GM18499 (cell line): ENCODE data around the gene UBE2K.
"Not testable (repeated sequence)": the region's sequence is repeated elsewhere in the genome, so short reads cannot be mapped to it uniquely, and the experiment has no call there.

Experiments used
- ATAC-seq: cut with Tn5 transposase; IDR thresholded peaks from one replicate; pipeline ENCODE4 v1.9.1; 2021; ENCODE audit warnings: moderate number of reproducible peaks; ENCODE audit not compliant: insufficient read depth, unreplicated experiment

Gene UBE2K

DNA sequence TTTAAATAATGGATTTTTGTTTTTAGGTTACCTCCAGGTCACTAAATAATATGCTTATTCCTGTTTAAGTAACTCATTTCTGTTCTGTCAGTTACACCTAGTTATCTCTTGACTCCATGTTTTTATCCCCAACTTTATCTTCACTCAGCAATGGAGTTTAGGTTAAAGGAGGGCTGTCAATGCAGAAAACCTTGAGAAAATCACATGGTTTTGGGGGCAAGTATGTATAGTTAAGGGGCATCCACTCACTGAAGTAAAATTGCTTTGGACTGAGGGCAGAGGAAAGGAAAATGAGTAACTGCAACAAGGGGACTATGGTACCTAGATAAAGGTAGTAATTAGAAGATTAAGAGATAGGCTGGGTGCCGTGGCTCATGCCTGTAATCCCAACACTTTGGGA lies 87.1 kb downstream of the UBE2K start:
- ATAC-seq = no peak

DNA sequence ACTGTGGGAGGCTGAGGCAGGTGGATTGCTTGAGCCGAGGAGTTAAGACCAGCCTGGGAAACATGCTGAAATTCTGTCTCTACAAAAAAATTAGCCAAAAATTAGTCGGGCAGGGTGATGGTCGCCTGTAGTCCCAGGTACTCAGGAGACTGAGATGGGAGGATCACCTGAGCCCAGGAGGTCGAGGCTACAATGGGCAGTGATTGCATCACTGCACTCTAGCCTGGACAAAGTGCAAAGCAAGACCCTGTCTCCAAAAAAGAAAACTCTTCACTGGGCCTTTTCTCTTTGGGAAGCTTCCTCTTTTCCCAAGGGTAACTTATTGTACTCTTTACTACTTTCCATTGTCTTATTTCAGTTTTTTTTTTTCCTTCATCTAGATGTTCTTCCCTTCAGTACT lies 88.9 kb downstream of the UBE2K start:
- no peak for ATAC-seq

DNA sequence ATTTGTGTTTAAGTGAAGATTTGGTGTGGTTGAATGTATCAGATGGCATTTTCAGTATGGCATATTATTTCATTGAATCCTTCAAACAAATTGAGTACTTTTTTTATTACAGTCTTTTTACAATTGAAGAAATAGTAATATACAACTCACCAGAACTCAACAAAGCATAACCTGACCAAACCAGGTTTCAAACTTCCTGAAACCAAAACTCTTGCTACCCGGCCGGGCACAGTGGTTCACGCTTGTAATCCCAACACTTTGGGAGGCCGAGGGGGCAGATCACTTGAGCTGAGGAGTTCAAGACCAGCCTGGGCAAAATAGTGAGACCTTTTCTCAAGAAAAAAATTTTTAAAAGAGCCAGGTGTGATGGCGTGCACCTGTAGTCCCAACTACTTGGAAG lies 94.2 kb downstream of the UBE2K start:
- no peak for ATAC-seq

DNA sequence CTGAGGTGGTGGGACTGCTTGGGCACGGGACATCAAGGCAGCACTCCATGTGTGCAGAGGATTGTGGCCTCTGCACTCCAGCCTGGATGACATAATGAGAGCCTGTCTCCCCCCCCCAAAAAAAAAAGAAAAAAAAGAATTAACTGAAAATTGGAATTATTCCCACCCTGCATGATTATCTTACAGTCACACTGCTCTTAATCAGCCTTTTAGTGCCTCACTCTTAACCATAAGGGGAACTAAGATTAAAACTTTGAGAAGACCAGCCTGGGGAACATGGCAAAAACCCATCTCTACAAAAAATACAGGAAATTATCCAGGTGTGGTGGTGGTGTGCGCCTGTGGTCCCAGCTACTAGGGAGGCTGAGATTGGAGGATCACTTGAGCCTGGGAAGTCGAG lies 94.6 kb downstream of the UBE2K start:
- ATAC-seq = no peak

DNA sequence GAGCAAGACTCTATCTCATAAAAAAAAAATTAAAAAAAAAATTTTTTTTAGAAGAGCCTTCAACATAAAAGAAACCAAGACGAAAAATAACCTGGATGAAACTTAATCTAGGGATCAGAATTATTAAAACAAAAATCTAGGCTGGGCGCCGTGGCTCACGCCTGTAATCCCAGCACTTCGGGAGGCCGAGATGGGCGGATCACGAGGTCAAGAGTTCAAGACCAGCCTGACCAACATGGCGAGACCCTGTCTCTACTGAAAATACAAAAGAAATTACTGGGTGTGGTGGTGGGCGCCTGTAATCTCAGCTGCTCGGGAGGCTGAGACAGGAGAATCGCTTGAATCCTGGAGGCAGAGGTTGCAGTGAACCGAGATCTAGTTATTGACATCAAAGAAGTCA lies 95.0 kb downstream of the UBE2K start:
- ATAC-seq = not testable (repeated sequence)

DNA sequence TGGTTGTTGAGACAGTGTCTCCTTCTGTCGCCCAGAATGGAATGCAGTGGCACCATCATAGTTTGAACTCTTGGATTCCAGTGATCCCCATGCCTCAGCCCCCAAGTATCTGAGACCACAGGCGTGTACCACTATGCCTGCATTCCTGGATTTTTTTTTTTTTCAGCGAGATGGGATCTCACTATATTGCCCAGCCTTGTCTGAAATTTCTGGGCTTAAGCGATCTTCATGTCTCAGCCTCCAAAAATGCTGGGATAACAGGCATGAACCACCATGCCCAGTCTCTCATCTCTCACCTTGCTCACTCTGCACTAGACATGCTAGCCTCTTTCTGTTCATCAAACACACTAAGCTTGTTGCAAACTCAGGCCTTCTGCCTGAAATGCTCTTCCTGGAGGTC lies 104.1 kb downstream of the UBE2K start:
- ATAC-seq = no peak

DNA sequence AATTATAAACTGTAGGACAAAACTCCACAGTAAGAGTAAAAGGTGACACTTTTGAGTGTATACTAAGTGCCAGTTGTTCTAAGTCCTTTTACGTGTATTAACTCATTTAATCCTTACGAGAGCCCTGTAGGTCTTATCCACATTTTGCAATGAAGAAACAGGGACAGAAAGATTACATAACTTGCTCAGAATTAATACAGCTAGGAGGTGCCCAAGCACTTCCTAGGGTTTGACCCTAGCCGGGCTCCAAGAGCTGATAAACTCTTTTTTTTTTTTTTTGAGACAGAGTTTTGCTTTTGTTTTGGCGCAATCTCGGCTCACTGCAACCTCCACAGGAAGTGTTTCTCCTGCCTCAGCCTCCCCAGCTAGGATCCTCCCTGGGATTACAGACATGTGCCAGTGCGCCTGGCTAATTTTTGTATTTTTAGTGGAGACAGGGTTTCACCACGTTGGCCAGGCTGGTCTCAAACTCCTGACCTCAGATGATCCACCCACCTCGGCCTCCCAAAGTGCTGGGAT lies 110.4 kb downstream of the UBE2K start:
- ATAC-seq = no peak

DNA sequence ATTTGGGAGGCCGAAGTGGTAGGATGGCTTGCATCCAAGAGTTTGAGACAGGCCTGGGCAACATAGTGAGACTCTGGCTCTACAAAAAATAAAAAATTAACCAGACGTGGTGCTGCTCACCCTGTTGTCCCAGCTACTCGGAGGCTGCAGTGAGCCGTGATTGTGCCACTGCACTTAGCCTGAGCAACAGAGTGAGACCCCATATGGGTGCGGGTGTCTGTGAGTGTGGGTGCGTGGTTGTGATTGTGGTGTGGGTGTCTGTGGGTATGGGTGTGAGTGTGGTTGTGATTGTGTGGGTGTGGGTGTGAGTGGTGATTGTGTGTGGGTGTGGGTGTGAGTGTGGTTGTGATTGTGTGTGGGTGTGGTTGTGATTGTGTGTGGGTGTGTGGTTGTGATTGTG lies 114.6 kb downstream of the UBE2K start:
- no peak for ATAC-seq

DNA sequence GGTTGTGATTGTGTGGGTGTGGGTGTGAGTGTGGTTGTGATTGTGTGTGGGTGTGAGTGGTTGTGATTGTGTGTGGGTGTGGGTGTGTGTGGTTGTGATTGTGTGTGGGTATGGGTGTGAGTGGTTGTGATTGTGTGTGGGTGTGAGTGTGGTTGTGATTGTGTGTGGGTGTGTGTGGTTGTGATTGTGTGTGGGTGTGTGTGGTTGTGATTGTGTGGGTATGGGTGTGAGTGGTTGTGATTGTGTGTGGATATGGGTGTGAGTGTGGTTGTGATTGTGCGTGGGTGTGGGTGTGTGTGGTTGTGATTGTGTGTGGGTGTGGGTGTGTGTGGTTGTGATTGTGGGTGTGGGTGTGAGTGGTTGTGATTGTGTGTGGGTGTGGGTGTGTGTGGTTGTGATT lies 115.1 kb downstream of the UBE2K start:
- not testable (repeated sequence) for ATAC-seq

DNA sequence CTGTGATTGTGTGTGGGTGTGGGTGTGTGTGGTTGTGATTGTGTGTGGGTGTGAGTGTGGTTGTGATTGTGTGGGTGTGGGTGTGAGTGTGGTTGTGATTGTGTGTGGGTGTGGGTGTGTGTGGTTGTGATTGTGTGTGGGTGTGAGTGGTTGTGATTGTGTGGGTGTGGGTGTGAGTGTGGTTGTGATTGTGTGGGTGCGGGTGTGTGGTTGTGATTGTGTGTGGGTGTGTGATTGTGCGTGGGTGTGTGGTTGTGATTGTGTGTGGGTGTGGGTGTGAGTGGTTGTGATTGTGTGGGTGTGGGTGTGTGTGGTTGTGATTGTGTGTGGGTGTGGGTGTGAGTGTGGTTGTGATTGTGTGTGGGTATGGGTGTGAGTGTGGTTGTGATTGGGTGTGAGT lies 115.8 kb downstream of the UBE2K start:
- ATAC-seq = not testable (repeated sequence)

DNA sequence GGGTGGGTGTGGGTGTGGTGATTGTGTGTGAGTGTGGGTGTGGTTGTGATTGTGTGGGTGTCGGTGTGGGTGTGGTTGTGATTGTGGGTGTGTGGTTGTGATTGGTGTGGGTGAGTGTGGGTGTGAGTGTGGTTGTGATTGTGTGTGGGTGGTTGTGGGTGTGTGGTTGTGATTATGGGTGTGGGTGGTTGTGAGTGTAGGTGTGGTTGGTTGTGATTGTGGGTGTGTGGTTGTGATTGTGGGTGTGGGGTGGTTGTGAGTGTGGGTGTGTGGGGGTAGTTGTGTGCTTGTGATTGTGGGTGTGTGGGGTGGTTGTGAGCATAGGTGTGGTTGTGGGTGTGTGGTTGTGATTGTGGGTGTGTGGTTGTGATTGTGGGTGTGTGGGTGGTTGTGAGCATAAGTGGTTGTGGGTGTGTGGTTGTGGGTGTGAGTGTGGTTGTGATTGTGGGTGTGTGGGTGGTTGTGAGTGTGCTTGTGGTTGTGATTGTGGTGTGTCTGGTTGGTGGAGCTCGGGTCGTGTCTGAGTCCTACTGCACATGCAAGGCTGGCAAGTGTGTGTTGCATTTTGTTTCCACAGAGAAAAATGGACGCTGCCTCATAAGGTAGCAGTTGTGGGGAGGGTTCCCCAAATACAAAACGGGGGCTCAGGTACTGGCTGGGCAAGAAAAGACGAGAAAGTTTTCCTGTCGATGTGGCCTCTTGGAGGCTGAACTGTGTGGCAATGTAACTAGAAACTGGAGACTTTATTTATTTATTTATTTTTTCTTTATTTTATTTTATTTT lies 116.7 kb downstream of the UBE2K start:
- no peak for ATAC-seq

DNA sequence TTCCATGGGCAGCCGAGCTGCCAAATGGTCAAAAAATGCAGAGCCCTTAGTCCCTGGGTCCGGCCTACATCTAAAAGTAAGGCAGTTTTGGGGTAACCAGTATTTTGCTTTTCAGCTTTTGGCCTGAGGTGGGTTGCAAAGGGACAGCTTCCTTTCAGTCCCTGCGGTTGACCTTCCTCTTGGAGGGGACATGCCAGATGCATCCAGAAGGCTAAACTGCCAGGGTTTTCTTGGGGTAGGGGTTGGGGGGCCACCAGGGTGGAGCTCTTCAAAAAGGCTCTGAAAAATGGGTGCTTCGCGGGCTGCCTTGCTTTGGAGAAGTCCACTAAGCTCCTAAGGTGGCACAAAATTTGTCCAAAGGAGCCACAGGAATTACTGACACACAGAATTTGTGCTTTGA lies 120.7 kb downstream of the UBE2K start:
- ATAC-seq = no peak

DNA sequence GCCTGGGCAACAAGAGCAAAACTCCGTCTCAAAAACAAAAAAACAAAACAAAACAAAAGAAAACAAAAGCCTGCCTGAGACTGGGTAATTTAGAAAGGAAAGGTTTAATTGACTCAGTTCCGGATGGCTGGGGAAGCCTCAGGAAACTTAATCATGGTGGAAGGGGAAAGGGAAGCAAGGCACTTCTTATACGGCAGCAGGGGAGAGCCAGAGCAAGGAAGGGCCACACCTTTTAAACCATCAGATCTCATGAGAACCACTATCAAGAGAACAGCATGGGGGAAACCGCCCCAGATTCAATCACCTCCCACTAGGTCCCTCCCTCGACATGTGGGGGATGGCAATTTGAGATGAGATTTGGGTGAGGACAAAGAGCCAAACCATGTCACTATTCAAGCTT lies 122.2 kb downstream of the UBE2K start:
- no peak for ATAC-seq

DNA sequence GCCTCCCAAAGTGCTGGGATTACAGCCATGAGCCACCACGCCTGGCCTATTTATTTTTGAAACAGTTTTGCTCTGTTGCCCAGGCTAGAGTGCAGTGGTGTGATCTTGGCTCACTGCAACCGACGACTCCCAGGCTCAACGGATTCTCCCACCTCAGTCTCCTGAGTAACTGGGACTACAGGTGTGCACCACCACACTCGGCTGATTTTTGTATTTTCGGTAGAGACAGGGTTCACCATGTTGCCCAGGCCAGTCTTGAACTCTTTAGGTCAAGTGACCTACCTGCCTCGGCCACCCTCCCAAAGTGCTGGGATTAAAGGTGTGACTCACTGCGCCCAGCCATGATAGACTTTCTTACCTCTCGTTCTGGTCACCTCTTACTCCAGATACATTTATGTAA lies 124.0 kb downstream of the UBE2K start:
- ATAC-seq = no peak

DNA sequence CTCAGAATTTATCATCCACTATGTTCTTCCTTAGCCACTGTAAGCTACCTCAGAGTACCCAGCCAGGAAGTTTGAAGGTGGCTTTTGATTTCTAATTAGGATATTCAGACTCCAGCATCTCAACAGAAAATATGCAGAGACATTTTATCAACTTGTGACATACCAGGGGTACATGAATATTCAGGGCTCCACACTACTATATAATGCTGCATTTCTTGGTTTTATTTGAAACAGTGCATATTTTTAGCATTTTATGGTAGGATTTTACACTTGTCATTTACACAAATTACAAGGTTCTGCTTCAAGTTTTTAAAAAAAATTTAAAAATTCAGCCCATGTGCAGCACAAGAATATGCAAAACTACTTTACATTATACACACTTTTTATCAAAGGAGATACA lies 124.7 kb downstream of the UBE2K start:
- no peak for ATAC-seq

DNA sequence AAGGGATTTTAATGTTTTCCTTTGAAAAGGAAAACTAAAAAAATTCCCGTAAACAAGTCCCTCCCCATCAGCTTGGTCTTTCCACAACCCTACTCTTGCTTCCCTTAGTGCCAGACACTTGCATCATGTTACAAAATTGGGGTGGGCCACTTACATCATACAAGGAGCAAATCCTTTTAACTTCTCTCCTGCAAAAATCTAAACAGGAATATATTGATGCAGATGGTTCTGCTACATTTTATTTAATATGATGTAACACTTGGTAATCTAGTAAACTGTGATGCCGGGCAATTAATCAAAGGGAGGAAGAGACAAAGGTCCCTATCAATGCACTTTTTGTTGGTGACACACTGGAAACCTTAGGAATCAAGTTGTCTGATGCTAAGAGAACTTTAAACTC lies 125.3 kb downstream of the UBE2K start:
- ATAC-seq = no peak

DNA sequence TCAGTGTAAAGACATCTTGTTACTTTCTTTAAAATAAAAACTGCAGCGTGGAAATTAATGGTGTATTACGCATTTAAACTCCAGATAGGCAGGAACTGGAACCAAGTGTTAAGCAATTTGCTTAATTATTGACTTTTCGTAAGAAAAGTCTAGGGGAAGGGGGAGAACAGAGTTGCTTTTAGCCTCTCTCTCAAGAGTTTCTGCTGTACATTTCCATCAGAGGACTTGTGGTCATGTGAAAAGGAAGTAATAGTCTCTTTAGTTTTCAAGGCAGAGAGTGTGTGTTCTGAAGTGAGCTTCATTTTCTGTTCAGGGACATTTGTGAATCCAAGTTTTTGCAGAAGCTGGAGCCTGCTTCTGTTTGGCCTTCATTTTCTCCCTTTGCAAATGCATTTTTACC lies 127.2 kb downstream of the UBE2K start:
- ATAC-seq = no peak

DNA sequence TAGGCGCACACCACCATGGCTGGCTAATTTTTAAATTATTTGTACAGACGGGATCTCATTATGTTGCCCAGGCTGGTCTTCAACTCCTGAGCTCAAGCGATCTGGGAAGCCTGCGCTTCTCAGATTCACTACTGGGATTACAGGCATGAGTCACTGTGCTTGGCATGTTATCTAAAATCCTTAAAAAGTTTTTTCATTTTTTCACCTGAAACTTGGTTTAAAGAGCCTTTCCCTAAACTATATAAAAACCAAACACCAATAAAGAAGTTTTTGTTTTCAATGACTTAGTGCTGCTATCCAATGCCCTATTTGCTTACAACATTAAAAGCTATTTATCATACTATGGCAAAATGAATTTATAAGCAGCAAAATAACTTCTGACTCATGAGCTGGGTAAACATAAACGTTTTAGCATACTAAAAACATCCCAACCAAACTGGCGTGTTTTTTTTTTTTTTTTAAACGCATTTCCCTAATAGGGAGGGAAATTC lies 127.8 kb downstream of the UBE2K start:
- ATAC-seq = no peak
